HG02610 (cell line): Measurements from ENCODE around the gene IFI44.

ENCODE experiments used
- ATAC-seq: cut with Tn5 transposase; IDR thresholded peaks from one replicate; pipeline ENCODE4 v1.9.1; 2021; ENCODE audit warnings: mild to moderate bottlenecking, moderate library complexity; ENCODE audit not compliant: unreplicated experiment

The IFI44 gene

GRCh38 chr1:78691995-78692747 lies 42.5 kb downstream of the IFI44 start:
- ATAC-seq = no peak

- no peak for ATAC-seq
Measured at GRCh38 chr1:78699813-78700212, 50.2 kb downstream of the IFI44 start.

- ATAC-seq = no peak
Measured at GRCh38 chr1:78702426-78702825, 52.8 kb downstream of the IFI44 start.

GRCh38 chr1:78703806-78704205 lies 54.2 kb downstream of the IFI44 start:
- no peak for ATAC-seq

- no peak for ATAC-seq
Measured at GRCh38 chr1:78712467-78713051, 62.9 kb downstream of the IFI44 start.

- ATAC-seq = no peak
Measured at GRCh38 chr1:78713297-78713696, 63.7 kb downstream of the IFI44 start.
